HEK293 (cell line): ENCODE data around the gene PSAPL1.

ENCODE experiments used
- CTCF ChIP-seq: fragments of 450-650 bp; formaldehyde crosslinking; IDR thresholded peaks from 2 replicates; pipeline ENCODE4 v1.5.1; 2016; ENCODE audit warnings: missing biosample characterization, missing genetic modification characterization
- MZF1 ChIP-seq: fragments of 450-650 bp; formaldehyde crosslinking; IDR thresholded peaks from 2 replicates; pipeline ENCODE4 v1.5.1; 2017; ENCODE audit warnings: missing biosample characterization, missing genetic modification characterization, borderline replicate concordance
- REST ChIP-seq: fragments of 450-650 bp; formaldehyde crosslinking; IDR thresholded peaks from 2 replicates; pipeline ENCODE4 v1.5.1; 2016; ENCODE audit warnings: missing biosample characterization, missing genetic modification characterization
- SP3 ChIP-seq: fragments of 450-650 bp; formaldehyde crosslinking; IDR thresholded peaks from 2 replicates; pipeline ENCODE4 v1.5.1; 2016; ENCODE audit warnings: missing biosample characterization, missing genetic modification characterization
- WT1 ChIP-seq: fragments of 450-650 bp; formaldehyde crosslinking; IDR thresholded peaks from 2 replicates; pipeline ENCODE4 v1.5.1; 2016; ENCODE audit warnings: missing biosample characterization, missing genetic modification characterization
- ZBTB17 ChIP-seq: fragments of 450-650 bp; formaldehyde crosslinking; IDR thresholded peaks from 2 replicates; pipeline ENCODE4 v1.5.1; 2016; ENCODE audit warnings: missing biosample characterization, missing genetic modification characterization
- ZNF24 ChIP-seq: fragments of 450-650 bp; formaldehyde crosslinking; IDR thresholded peaks from 2 replicates; pipeline ENCODE4 v1.5.1; 2016; ENCODE audit warnings: missing biosample characterization, missing genetic modification characterization
- ZNF529 ChIP-seq: fragments of 450-650 bp; formaldehyde crosslinking; IDR thresholded peaks from 2 replicates; pipeline ENCODE4 v1.5.1; 2017; ENCODE audit warnings: missing genetic modification characterization, missing biosample characterization; ENCODE audit not compliant: insufficient replicate concordance
- ZNF549 ChIP-seq: fragments of 450-650 bp; IDR thresholded peaks from 2 replicates; pipeline ENCODE4 v1.5.1; 2018; ENCODE audit warnings: missing biosample characterization, missing genetic modification characterization, mild to moderate bottlenecking, inconsistent platforms, moderate library complexity
- ZNF580 ChIP-seq: fragments of 450-650 bp; formaldehyde crosslinking; IDR thresholded peaks from 2 replicates; pipeline ENCODE4 v1.5.1; 2016; ENCODE audit warnings: missing biosample characterization, missing genetic modification characterization
- ZNF677 ChIP-seq: fragments of 450-650 bp; IDR thresholded peaks from 2 replicates; pipeline ENCODE4 v1.5.0; 2018; ENCODE audit warnings: missing biosample characterization, mild to moderate bottlenecking, missing genetic modification characterization, moderate library complexity
- ZSCAN30 ChIP-seq: fragments of 450-650 bp; IDR thresholded peaks from 2 replicates; pipeline ENCODE4 v1.5.1; 2018; ENCODE audit warnings: missing biosample characterization, mild to moderate bottlenecking, missing genetic modification characterization, moderate library complexity

GRCh38 chr4:7434766-7435150, at the start of gene PSAPL1:
- TF ChIP-seq CTCF (tag by site-specific recombination) = no peak
- no peak for TF ChIP-seq WT1 (tag by site-specific recombination)
- TF ChIP-seq ZNF549 = no peak
- TF ChIP-seq MZF1 (tag by site-specific recombination) = no peak
- TF ChIP-seq ZSCAN30 (tag by site-specific recombination) = no peak
- no peak for TF ChIP-seq ZBTB17 (tag by site-specific recombination)
- no peak for TF ChIP-seq ZNF529 (tag by site-specific recombination)
- no peak for TF ChIP-seq ZNF24
- no peak for TF ChIP-seq SP3
- no peak for TF ChIP-seq ZNF580 (tag by site-specific recombination)
- no peak for TF ChIP-seq REST
- TF ChIP-seq ZNF677 (tag by site-specific recombination) = no peak
